Mesendoderm (in vitro differentiated cells): ENCODE measurements around the gene CRABP1. TPM values are rescaled to one million over a fixed set of nuclear protein-coding genes. Genes with fewer than 3 reads are reported as not detected.

Experiments used
- DNase-seq: peaks from one replicate; pipeline ENCODE4 v3.0.0; 2013
- H2AK5ac ChIP-seq: 2 replicates; pipeline ENCODE4 v1.6.1; 2013; ENCODE audit warnings: low read length, inconsistent platforms
- H2BK120ac ChIP-seq: 2 replicates; pipeline ENCODE4 v1.6.1; 2013; ENCODE audit warnings: low read depth, mild to moderate bottlenecking, low read length, moderate library complexity, mixed read lengths
- H2BK15ac ChIP-seq: replicated peaks from 2 replicates; pipeline ENCODE4 v1.6.1; 2013; ENCODE audit warnings: low read depth, mild to moderate bottlenecking, moderate library complexity
- H2BK5ac ChIP-seq: 2 replicates; pipeline ENCODE4 v1.6.1; 2013; ENCODE audit warnings: low read length, inconsistent platforms
- H3K18ac ChIP-seq: 2 replicates; pipeline ENCODE4 v1.6.1; 2013; ENCODE audit warnings: mild to moderate bottlenecking, low read length, mixed read lengths
- H3K23ac ChIP-seq: one replicate; pipeline ENCODE4 v1.6.1; 2013; ENCODE audit warnings: low read length
- H3K27ac ChIP-seq: 2 replicates; pipeline ENCODE4 v1.5.1; 2013; ENCODE audit warnings: low read depth, mild to moderate bottlenecking, inconsistent platforms, low read length, moderate library complexity
- H3K27me3 ChIP-seq: 2 replicates; pipeline ENCODE4 v1.6.1; 2013; ENCODE audit warnings: low read length, control low read depth, mild to moderate bottlenecking, inconsistent platforms; ENCODE audit not compliant: insufficient read depth, poor library complexity
- H3K36me3 ChIP-seq: 2 replicates; pipeline ENCODE4 v1.6.1; 2013; ENCODE audit warnings: low read length, inconsistent platforms; ENCODE audit not compliant: control insufficient read depth, insufficient read depth
- H3K4ac ChIP-seq: one replicate; pipeline ENCODE4 v1.6.1; 2013; ENCODE audit warnings: low read depth, mild to moderate bottlenecking, low read length, moderate library complexity
- H3K4me1 ChIP-seq: 2 replicates; pipeline ENCODE4 v1.6.1; 2013; ENCODE audit warnings: low read depth, low read length, inconsistent platforms; ENCODE audit not compliant: control insufficient read depth
- H3K4me2 ChIP-seq: 2 replicates; pipeline ENCODE4 v1.6.1; 2013; ENCODE audit warnings: low read length
- H3K4me3 ChIP-seq: 2 replicates; pipeline ENCODE4 v1.5.1; 2013; ENCODE audit warnings: mild to moderate bottlenecking, low read length
- H3K56ac ChIP-seq: one replicate; pipeline ENCODE4 v1.6.1; 2013; ENCODE audit warnings: low read length
- H3K79me1 ChIP-seq: 2 replicates; pipeline ENCODE4 v1.6.1; 2013; ENCODE audit warnings: low read length, inconsistent platforms
- H3K79me2 ChIP-seq: 2 replicates; pipeline ENCODE4 v1.6.1; 2013; ENCODE audit warnings: mild to moderate bottlenecking, low read length; ENCODE audit not compliant: control insufficient read depth, insufficient read depth
- H3K9ac ChIP-seq: 2 replicates; pipeline ENCODE4 v1.6.1; 2013; ENCODE audit warnings: low read length, inconsistent platforms
- H4K5ac ChIP-seq: one replicate; pipeline ENCODE4 v1.6.1; 2013; ENCODE audit warnings: low read length
- H4K8ac ChIP-seq: one replicate; pipeline ENCODE4 v1.6.1; 2013; ENCODE audit warnings: low read depth, mild to moderate bottlenecking, control low read depth, low read length, moderate library complexity
- WGBS: extraction: QIAGEN DNeasy Blood & Tissue Kit; methylation state at CpG from one replicate; pipeline ENCODE4 v1.1.7; 2013; ENCODE audit warnings: low lambda C conversion rate, missing lambda C conversion rate; ENCODE audit not compliant: insufficient coverage; ENCODE audit errors: extremely low coverage; 5-methylcytosine and 5-hydroxymethylcytosine counted together
- small RNA-seq: library from polyadenylated mRNA; stranded (forward); fragments of <200 nt; extraction: miRNeasy Mini kit (QIAGEN cat#:217004); gene quantifications from one replicate; pipeline ENCODE3, GENCODE V24; 2013; ENCODE audit not compliant: insufficient read depth

Gene CRABP1

DNA sequence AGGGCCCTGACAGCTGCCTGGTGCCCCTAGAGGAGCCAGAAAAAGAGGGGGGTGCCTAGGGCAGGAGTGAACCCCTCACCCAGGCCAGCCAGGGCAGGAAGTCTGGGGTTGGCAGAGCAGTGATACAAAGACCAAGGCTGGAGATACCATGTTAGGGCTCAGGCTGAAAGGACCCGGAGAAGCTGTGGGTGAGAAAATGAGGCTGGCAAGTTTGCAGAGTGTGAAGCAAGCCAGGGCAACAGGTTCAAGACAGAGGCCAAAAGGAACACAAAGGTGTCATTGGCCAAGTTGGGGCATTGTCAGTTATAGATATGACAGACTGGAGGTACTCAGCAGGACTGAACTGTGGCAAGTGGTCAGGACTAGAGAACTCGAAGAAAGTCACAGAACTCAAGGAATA lies 57.2 kb downstream of the CRABP1 start:
- H4K8ac ChIP-seq, result no peak overlapping the region
- H3K18ac ChIP-seq, result no peak overlapping the region
- H3K79me2 ChIP-seq, result no peaks in the 10 kb centered on the region
- H3K27ac ChIP-seq, result no peak overlapping the region
- H2BK5ac ChIP-seq, result no peak overlapping the region
- H3K56ac ChIP-seq, result no peak overlapping the region
- no peaks in the 10 kb centered on the region for H3K27me3 ChIP-seq
- no peak overlapping the region for H2BK120ac ChIP-seq
- no peak overlapping the region for H3K9ac ChIP-seq
- no peak overlapping the region for H2BK15ac ChIP-seq
- no CpG with 5 or more reads among the region's 2 CpGs for WGBS
- no peak overlapping the region for H3K4ac ChIP-seq
- H3K36me3 ChIP-seq, result no peaks in the 10 kb centered on the region
- H3K4me1 ChIP-seq, result peaks cover 2% of the 10 kb centered on the region
- no peak overlapping the region for H3K4me2 ChIP-seq
- H3K79me1 ChIP-seq, result no peaks in the 10 kb centered on the region
- no peak overlapping the region for H3K4me3 ChIP-seq
- DNase-seq, result no peak
- H2AK5ac ChIP-seq, result no peak overlapping the region
- no peak overlapping the region for H3K23ac ChIP-seq
- H4K5ac ChIP-seq, result no peak overlapping the region

Small RNA genes lying within 50 kb of the gene (small RNA-seq; reads per million reads assigned to genes)
- not detected for gene AC090607.5
